Right kidney (tissue), 1 donor: ENCODE measurements around the gene LTF.

Experiments used
- DNase-seq: peaks from one replicate; pipeline ENCODE4 v3.0.0-alpha.2; 2016

The LTF gene

GRCh38 chr3:46469680-46470357 is 5.1 kb upstream of the LTF start:
- no peak for DNase-seq

- no peak for DNase-seq
Measured at GRCh38 chr3:46468753-46469600, 4.3 kb upstream of the LTF start.

- DNase-seq, result no peak
Measured at GRCh38 chr3:46467562-46467961, 2.9 kb upstream of the LTF start.

- DNase-seq, result no peak
Measured at GRCh38 chr3:46466871-46467403, 2.2 kb upstream of the LTF start.

- no peak for DNase-seq
Measured at GRCh38 chr3:46466273-46466672, 1.6 kb upstream of the LTF start.

- DNase-seq, result no peak
Measured at GRCh38 chr3:46465196-46465520, 453 bp upstream of the LTF start.

- DNase-seq, result no peak
Measured at GRCh38 chr3:46463868-46464241, 850 bp downstream of the LTF start.

GRCh38 chr3:46463120-46463867 is 1.4 kb downstream of the LTF start:
- no peak for DNase-seq

- no peak for DNase-seq
Measured at GRCh38 chr3:46462511-46462910, 2.2 kb downstream of the LTF start.

- DNase-seq, result no peak
Measured at GRCh38 chr3:46462111-46462510, 2.6 kb downstream of the LTF start.

GRCh38 chr3:46460051-46460450 is 4.7 kb downstream of the LTF start:
- no peak for DNase-seq

GRCh38 chr3:46456118-46456517 is 8.6 kb downstream of the LTF start:
- DNase-seq, result no peak

- DNase-seq, result no peak
Measured at GRCh38 chr3:46455231-46456115, 9.2 kb downstream of the LTF start.

- DNase-seq, result no peak
Measured at GRCh38 chr3:46454606-46455005, 10.1 kb downstream of the LTF start.

GRCh38 chr3:46454209-46454595 is 10.5 kb downstream of the LTF start:
- DNase-seq, result no peak

GRCh38 chr3:46453526-46454208 is 11.0 kb downstream of the LTF start:
- DNase-seq, result no peak

GRCh38 chr3:46449755-46450552 is 14.8 kb downstream of the LTF start:
- DNase-seq, result no peak

- no peak for DNase-seq
Measured at GRCh38 chr3:46448721-46449120, 16.0 kb downstream of the LTF start.

- no peak for DNase-seq
Measured at GRCh38 chr3:46447228-46447985, 17.3 kb downstream of the LTF start.
